H9 (cell line): ENCODE data around the gene GRID2. TPM values are rescaled to one million over a fixed set of nuclear protein-coding genes. Genes with fewer than 3 reads are reported as not detected.

Source experiments
- DNase-seq: peaks from one replicate; pipeline ENCODE4 v3.0.0-alpha.2; 2017
- H2AFZ ChIP-seq: one replicate; pipeline ENCODE4 v1.6.1; 2013; ENCODE audit warnings: mild to moderate bottlenecking, low read length, control low read depth, moderate library complexity
- H2AK5ac ChIP-seq: 2 replicates; pipeline ENCODE4 v1.6.1; 2013; ENCODE audit warnings: low read length, control low read depth, mixed read lengths; ENCODE audit not compliant: insufficient read length
- H2BK120ac ChIP-seq: one replicate; pipeline ENCODE4 v1.6.1; 2013; ENCODE audit warnings: low read depth, mild to moderate bottlenecking, low read length, control low read depth, inconsistent platforms; ENCODE audit not compliant: poor library complexity, severe bottlenecking
- H2BK12ac ChIP-seq: 2 replicates; pipeline ENCODE4 v1.6.1; 2013; ENCODE audit warnings: low read length, control low read depth, mixed read lengths, low read depth; ENCODE audit not compliant: insufficient read length
- H2BK15ac ChIP-seq: 2 replicates; pipeline ENCODE4 v1.6.1; 2013; ENCODE audit warnings: low read depth, low read length, control low read depth
- H2BK20ac ChIP-seq: one replicate; pipeline ENCODE4 v1.6.1; 2013; ENCODE audit warnings: low read depth, mild to moderate bottlenecking, low read length, control low read depth, inconsistent platforms; ENCODE audit not compliant: poor library complexity, severe bottlenecking
- H2BK5ac ChIP-seq: 2 replicates; pipeline ENCODE4 v1.6.1; 2013; ENCODE audit warnings: low read length, control low read depth, mixed read lengths; ENCODE audit not compliant: insufficient read length
- H3K14ac ChIP-seq: 2 replicates; pipeline ENCODE4 v1.6.1; 2013; ENCODE audit warnings: low read length, control low read depth; ENCODE audit not compliant: insufficient read depth
- H3K18ac ChIP-seq: 2 replicates; pipeline ENCODE4 v1.6.1; 2013; ENCODE audit warnings: low read depth, mild to moderate bottlenecking, mixed read lengths, low read length, control low read depth; ENCODE audit not compliant: insufficient read length
- H3K23ac ChIP-seq: 2 replicates; pipeline ENCODE4 v1.6.1; 2013; ENCODE audit warnings: low read length, control low read depth, mixed read lengths, low read depth; ENCODE audit not compliant: insufficient read length
- H3K23me2 ChIP-seq: 2 replicates; pipeline ENCODE4 v1.6.1; 2013; ENCODE audit warnings: low read depth, mild to moderate bottlenecking, mixed read lengths, low read length, control low read depth; ENCODE audit not compliant: insufficient read length, poor library complexity, severe bottlenecking
- H3K27ac ChIP-seq: 2 replicates; pipeline ENCODE4 v1.5.1; 2013; ENCODE audit warnings: low read length, control low read depth, mixed read lengths, low read depth; ENCODE audit not compliant: insufficient read length
- H3K27me3 ChIP-seq: 2 replicates; pipeline ENCODE4 v1.6.1; 2013; ENCODE audit warnings: low read length, control low read depth, inconsistent platforms; ENCODE audit not compliant: insufficient read depth
- H3K4ac ChIP-seq: 2 replicates; pipeline ENCODE4 v1.6.1; 2013; ENCODE audit warnings: low read depth, mild to moderate bottlenecking, control low read depth, inconsistent platforms, low read length, moderate library complexity
- H3K4me1 ChIP-seq: 2 replicates; pipeline ENCODE4 v1.6.1; 2013; ENCODE audit warnings: low read length, control low read depth, inconsistent platforms; ENCODE audit not compliant: insufficient read depth
- H3K4me2 ChIP-seq: 2 replicates; pipeline ENCODE4 v1.6.1; 2013; ENCODE audit warnings: low read length, control low read depth, mixed read lengths; ENCODE audit not compliant: insufficient read length, insufficient read depth
- H3K56ac ChIP-seq: 2 replicates; pipeline ENCODE4 v1.6.1; 2013; ENCODE audit warnings: low read depth, mild to moderate bottlenecking, mixed read lengths, low read length, control low read depth; ENCODE audit not compliant: insufficient read length
- H3K79me1 ChIP-seq: 2 replicates; pipeline ENCODE4 v1.6.1; 2013; ENCODE audit warnings: low read depth, mild to moderate bottlenecking, moderate library complexity, low read length, control low read depth, inconsistent platforms; ENCODE audit not compliant: insufficient read depth, poor library complexity, severe bottlenecking
- H3K79me2 ChIP-seq: 2 replicates; pipeline ENCODE4 v1.6.1; 2013; ENCODE audit warnings: low read length, control low read depth, inconsistent platforms; ENCODE audit not compliant: insufficient read depth
- H3K9ac ChIP-seq: 2 replicates; pipeline ENCODE4 v1.6.1; 2013; ENCODE audit warnings: low read length, control low read depth, mixed read lengths; ENCODE audit not compliant: insufficient read length; ENCODE audit errors: extremely low read depth
- H3K9me3 ChIP-seq: one replicate; pipeline ENCODE4 v1.6.1; 2013; ENCODE audit warnings: low read depth, low read length, inconsistent platforms; ENCODE audit not compliant: control insufficient read depth
- H3T11ph ChIP-seq: one replicate; pipeline ENCODE4 v1.6.1; 2013; ENCODE audit warnings: mild to moderate bottlenecking, low read length, control low read depth, inconsistent platforms
- H4K20me1 ChIP-seq: one replicate; pipeline ENCODE4 v1.6.1; 2013; ENCODE audit not compliant: control insufficient read depth, insufficient read length, insufficient read depth
- H4K5ac ChIP-seq: 2 replicates; pipeline ENCODE4 v1.6.1; 2013; ENCODE audit warnings: low read depth, mild to moderate bottlenecking, mixed read lengths, low read length, control low read depth; ENCODE audit not compliant: insufficient read length
- H4K8ac ChIP-seq: replicated peaks from 2 replicates; pipeline ENCODE4 v1.6.1; 2013; ENCODE audit warnings: low read length, control low read depth, mixed read lengths, low read depth; ENCODE audit not compliant: insufficient read length
- H4K91ac ChIP-seq: 2 replicates; pipeline ENCODE4 v1.6.1; 2013; ENCODE audit warnings: low read depth, mild to moderate bottlenecking, moderate library complexity, mixed read lengths, low read length, control low read depth; ENCODE audit not compliant: insufficient read length
- H3K27ac Mint-ChIP-seq, 3 experiments: 2 replicates in 2 of 3; 3 replicates in 1 of 3; pipeline ENCODE4 v1.8.0; 2020 to 2021; ENCODE audit warnings: mixed read lengths in 3 of 3, mild to moderate bottlenecking in 1 of 3, moderate library complexity in 1 of 3
- H3K27me3 Mint-ChIP-seq: 2 replicates; pipeline ENCODE4 v1.8.0; 2021; ENCODE audit warnings: low read depth, mild to moderate bottlenecking, moderate library complexity, mixed read lengths
- H3K36me3 Mint-ChIP-seq, 3 experiments: 2 replicates in 2 of 3; 3 replicates in 1 of 3; pipeline ENCODE4 v1.8.0; 2020 to 2021; ENCODE audit warnings: low read depth in 3 of 3, mixed read lengths in 3 of 3; ENCODE audit not compliant: insufficient read depth in 1 of 3
- H3K4me1 Mint-ChIP-seq, 2 experiments: 2 replicates each; pipeline ENCODE4 v1.8.0; 2020; ENCODE audit warnings: mixed read lengths in 2 of 2
- H3K4me3 Mint-ChIP-seq, 2 experiments: 2 replicates in 1 of 2; 3 replicates in 1 of 2; pipeline ENCODE4 v1.8.0; 2020 to 2021; ENCODE audit warnings: mild to moderate bottlenecking in 2 of 2, mixed read lengths in 2 of 2, moderate library complexity in 1 of 2
- H3K9me3 Mint-ChIP-seq, 2 experiments: 2 replicates in 1 of 2; 3 replicates in 1 of 2; pipeline ENCODE4 v1.8.0; 2020; ENCODE audit warnings: mild to moderate bottlenecking in 2 of 2, mixed read lengths in 2 of 2, moderate library complexity in 1 of 2
- CTCF ChIP-seq: fragments of 200-600 bp; sonication (generic); conservative IDR thresholded peaks from 3 replicates; pipeline ENCODE4 v1.8.0; 2021; ENCODE audit warnings: antibody characterized with exemption, mild to moderate bottlenecking
- WGBS: extraction: QIAGEN DNeasy Blood & Tissue Kit; methylation state at CpG from one replicate; pipeline ENCODE4 v1.1.7; 2013; ENCODE audit warnings: missing lambda C conversion rate, low lambda C conversion rate, mixed read lengths; ENCODE audit not compliant: insufficient read length; ENCODE audit errors: extremely low coverage; 5-methylcytosine and 5-hydroxymethylcytosine counted together
- total RNA-seq: library from RNA; stranded (reverse); gene quantifications from 2 replicates; pipeline ENCODE4 v1.2.1, GENCODE V29; 2021

GRID2 gene
- total RNA-seq, 1 experiment from 2014 or later, result 21.8 TPM

- no peaks in the 10 kb centered on the region for H3K9me3 Mint-ChIP-seq
- H4K5ac ChIP-seq, result no peak overlapping the region
- no peak overlapping the region for H2AK5ac ChIP-seq
- no peaks in the 10 kb centered on the region for H4K20me1 ChIP-seq
- no peak overlapping the region for H3K4me2 ChIP-seq
- H3K27me3 ChIP-seq, result no peaks in the 10 kb centered on the region
- no peak for TF ChIP-seq CTCF
- H2BK20ac ChIP-seq, result no peak overlapping the region
- no peak overlapping the region for H2BK120ac ChIP-seq
- no peak overlapping the region for H4K8ac ChIP-seq
- no peak overlapping the region for H3K14ac ChIP-seq
- H3K9me3 ChIP-seq, result no peaks in the 10 kb centered on the region
- H3K4ac ChIP-seq, result no peak overlapping the region
- no peaks in the 10 kb centered on the region for H3K23me2 ChIP-seq
- H3K18ac ChIP-seq, result no peak overlapping the region
- H2AFZ ChIP-seq, result no peak overlapping the region
- no peaks in the 10 kb centered on the region for H3K79me2 ChIP-seq
- no peaks in the 10 kb centered on the region for H3K79me1 ChIP-seq
- no peaks in the 10 kb centered on the region for H3K4me1 ChIP-seq
- no peak overlapping the region for H3K23ac ChIP-seq
- no peak overlapping the region for H4K91ac ChIP-seq
- no peak overlapping the region for H2BK15ac ChIP-seq
- H3K27me3 Mint-ChIP-seq, result no peaks in the 10 kb centered on the region
- no peak overlapping the region for H3K9ac ChIP-seq
- no peak overlapping the region; a peak in 2 of 7 replicates for H3K27ac Mint-ChIP-seq
- no peak for DNase-seq
- no peaks in the 10 kb centered on the region for H3K36me3 Mint-ChIP-seq
- H2BK5ac ChIP-seq, result no peak overlapping the region
- no CpG with 5 or more reads among the region's 4 CpGs for WGBS
- no peak overlapping the region for H2BK12ac ChIP-seq
- no peak overlapping the region for H3K4me3 Mint-ChIP-seq
- no peaks in the 10 kb centered on the region for H3K4me1 Mint-ChIP-seq
- H3K56ac ChIP-seq, result no peak overlapping the region
- H3T11ph ChIP-seq, result no peak overlapping the region
- H3K27ac ChIP-seq, result no peak overlapping the region
Observed at GRCh38 chr4:93495346-93495745, 1191.6 kb downstream of the GRID2 start.
